HFFc6 (cell line): ENCODE data around the gene KCNJ3. TPM values are rescaled to one million over a fixed set of nuclear protein-coding genes. Genes with fewer than 3 reads are reported as not detected.

Experiments used
- DNase-seq: peaks from one replicate; pipeline ENCODE4 v3.0.0-alpha.2; 2018
- H3K27ac Mint-ChIP-seq: 2 replicates; pipeline ENCODE4 v1.8.0; 2020; ENCODE audit warnings: mild to moderate bottlenecking, mixed read lengths
- H3K27me3 Mint-ChIP-seq: 2 replicates; pipeline ENCODE4 v1.8.0; 2021; ENCODE audit warnings: mild to moderate bottlenecking, moderate library complexity, mixed read lengths; ENCODE audit not compliant: insufficient read depth
- H3K36me3 Mint-ChIP-seq: 2 replicates; pipeline ENCODE4 v1.8.0; 2021; ENCODE audit warnings: low read depth, mixed read lengths
- H3K4me1 Mint-ChIP-seq: 2 replicates; pipeline ENCODE4 v1.8.0; 2020; ENCODE audit warnings: low read depth, mixed read lengths
- H3K4me3 Mint-ChIP-seq: 2 replicates; pipeline ENCODE4 v1.8.0; 2020; ENCODE audit warnings: mild to moderate bottlenecking, moderate library complexity, mixed read lengths
- H3K9me3 Mint-ChIP-seq: 2 replicates; pipeline ENCODE4 v1.8.0; 2020; ENCODE audit warnings: mild to moderate bottlenecking, mixed read lengths
- CTCF ChIP-seq: fragments of 200-600 bp; sonication (generic); IDR thresholded peaks from 2 replicates; pipeline ENCODE4 v1.5.0; 2021; ENCODE audit warnings: antibody characterized with exemption, mild to moderate bottlenecking
- total RNA-seq, 6 experiments: library from RNA; stranded (reverse); fragmentation: NEBNext Ultra II Directional; extraction: Animal tissue kit (Norgen Biotek cat#: 25700); gene quantifications; 2 replicates in 1 of 6; 3 replicates in 5 of 6; pipeline ENCODE4 v1.2.3, GENCODE V29; 2021

Gene KCNJ3
- total RNA-seq, 6 experiments from 2014 or later: not detected

- H3K27me3 Mint-ChIP-seq: peaks cover 2% of the 10 kb centered on the region; the same call in 1 of the 2 replicates
- H3K4me3 Mint-ChIP-seq: no peak overlapping the region
- H3K27ac Mint-ChIP-seq: no peak overlapping the region
- peaks cover 17% of the 10 kb centered on the region for H3K9me3 Mint-ChIP-seq
- H3K36me3 Mint-ChIP-seq: peaks cover 4% of the 10 kb centered on the region; the same call in 1 of the 2 replicates
- DNase-seq: no peak
- no peaks in the 10 kb centered on the region for H3K4me1 Mint-ChIP-seq
- no peak for TF ChIP-seq CTCF
These were observed 860 bp upstream of the KCNJ3 start for GRCh38 chr2:154697418-154698252.

- Mint-ChIP-seq H3K36me3 (peaks cover 4% of the 10 kb centered on the region; the same call in 1 of the 2 replicates), H3K4me1 (no peaks in the 10 kb centered on the region), H3K27me3 (peaks cover 2% of the 10 kb centered on the region; the same call in 1 of the 2 replicates), H3K4me3 (no peak overlapping the region), H3K27ac (no peak overlapping the region), H3K9me3 (peaks cover 15% of the 10 kb centered on the region)
- no peak for DNase-seq
- no peak for TF ChIP-seq CTCF
These were observed 453 bp downstream of the KCNJ3 start for GRCh38 chr2:154698721-154699574.

- Mint-ChIP-seq H3K4me1 (no peaks in the 10 kb centered on the region), H3K27ac (no peak overlapping the region), H3K4me3 (no peak overlapping the region), H3K9me3 (peaks cover 12% of the 10 kb centered on the region), H3K36me3 (peaks cover 4% of the 10 kb centered on the region; the same call in 1 of the 2 replicates), H3K27me3 (peaks cover 2% of the 10 kb centered on the region; the same call in 1 of the 2 replicates)
- DNase-seq: no peak
- no peak for TF ChIP-seq CTCF
These were observed 1.1 kb downstream of the KCNJ3 start for GRCh38 chr2:154699575-154699930.

- H3K27me3 Mint-ChIP-seq: peaks cover 4% of the 10 kb centered on the region
- peaks cover 4% of the 10 kb centered on the region; the same call in 1 of the 2 replicates for H3K36me3 Mint-ChIP-seq
- DNase-seq: no peak
- peaks cover 12% of the 10 kb centered on the region for H3K9me3 Mint-ChIP-seq
- no peak overlapping the region for H3K4me3 Mint-ChIP-seq
- TF ChIP-seq CTCF: no peak
- H3K27ac Mint-ChIP-seq: no peak overlapping the region
- no peaks in the 10 kb centered on the region for H3K4me1 Mint-ChIP-seq
These were observed 1.6 kb downstream of the KCNJ3 start for GRCh38 chr2:154700136-154700535.

- no peaks in the 10 kb centered on the region for H3K36me3 Mint-ChIP-seq
- no peaks in the 10 kb centered on the region for H3K4me1 Mint-ChIP-seq
- no peak for DNase-seq
- no peak overlapping the region for H3K4me3 Mint-ChIP-seq
- peaks cover 5% of the 10 kb centered on the region for H3K9me3 Mint-ChIP-seq
- TF ChIP-seq CTCF: no peak
- H3K27ac Mint-ChIP-seq: no peak overlapping the region
- peaks cover 2% of the 10 kb centered on the region; the same call in 1 of the 2 replicates for H3K27me3 Mint-ChIP-seq
These were observed 6.5 kb downstream of the KCNJ3 start for GRCh38 chr2:154704991-154705390.
